Measurements from ENCODE around the gene SLC26A4. TPM values are rescaled to one million over a fixed set of nuclear protein-coding genes. Genes with fewer than 3 reads are reported as not detected.

Gene SLC26A4
- total and polyA plus RNA-seq, 9 of the 15 experiments (the other 6 are each of a cell fraction or from before 2014, with no cell fraction given) = 0.09 to 1.2 (median 0.33) TPM

DNA sequence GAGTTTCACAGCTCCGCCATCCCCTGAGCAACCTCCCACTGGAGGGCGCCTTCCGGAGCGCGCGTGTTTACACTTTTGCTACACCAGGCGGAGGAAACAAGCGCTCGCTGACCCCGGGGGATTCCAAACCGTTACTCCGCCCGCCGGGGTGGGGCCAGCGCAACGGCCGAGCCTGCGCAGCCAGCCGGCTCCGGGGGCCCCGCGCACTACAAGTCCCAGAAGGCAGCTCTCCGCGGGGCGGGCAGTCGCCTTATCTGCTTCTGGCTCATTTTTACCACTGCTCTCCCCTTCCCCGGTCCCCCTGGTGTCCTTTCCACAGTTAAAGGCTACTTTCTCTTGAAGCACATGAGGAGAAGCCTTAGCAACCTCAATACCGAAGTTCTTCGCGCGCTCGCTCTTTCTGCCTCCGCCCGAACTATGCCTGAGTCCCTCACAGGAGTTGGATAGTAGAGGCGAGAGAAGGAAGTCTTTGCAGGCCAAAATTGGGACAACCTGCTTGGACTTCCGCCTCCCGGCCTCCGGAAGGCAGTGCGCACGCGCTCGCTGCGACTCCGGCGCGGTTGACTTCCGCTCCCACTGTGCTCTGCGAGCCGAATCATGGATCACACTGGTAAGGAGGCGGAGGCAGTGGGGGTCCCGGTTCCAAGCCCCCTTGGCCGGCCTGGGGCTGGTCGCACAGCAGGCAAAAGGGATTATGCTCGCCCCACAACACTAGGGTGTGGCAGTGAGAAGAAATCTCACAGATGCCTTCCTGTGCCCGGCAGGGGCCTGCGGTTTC, 83.1 kb downstream of the SLC26A4 start, which contains the start of gene CBLL1 (continued):
- TF ChIP-seq, protein P1, sequence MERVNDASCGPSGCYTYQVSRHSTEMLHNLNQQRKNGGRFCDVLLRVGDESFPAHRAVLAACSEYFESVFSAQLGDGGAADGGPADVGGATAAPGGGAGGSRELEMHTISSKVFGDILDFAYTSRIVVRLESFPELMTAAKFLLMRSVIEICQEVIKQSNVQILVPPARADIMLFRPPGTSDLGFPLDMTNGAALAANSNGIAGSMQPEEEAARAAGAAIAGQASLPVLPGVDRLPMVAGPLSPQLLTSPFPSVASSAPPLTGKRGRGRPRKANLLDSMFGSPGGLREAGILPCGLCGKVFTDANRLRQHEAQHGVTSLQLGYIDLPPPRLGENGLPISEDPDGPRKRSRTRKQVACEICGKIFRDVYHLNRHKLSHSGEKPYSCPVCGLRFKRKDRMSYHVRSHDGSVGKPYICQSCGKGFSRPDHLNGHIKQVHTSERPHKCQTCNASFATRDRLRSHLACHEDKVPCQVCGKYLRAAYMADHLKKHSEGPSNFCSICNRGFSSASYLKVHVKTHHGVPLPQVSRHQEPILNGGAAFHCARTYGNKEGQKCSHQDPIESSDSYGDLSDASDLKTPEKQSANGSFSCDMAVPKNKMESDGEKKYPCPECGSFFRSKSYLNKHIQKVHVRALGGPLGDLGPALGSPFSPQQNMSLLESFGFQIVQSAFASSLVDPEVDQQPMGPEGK (CRISPR knock-in tag; IDR thresholded peaks at IDR 0.05; ENCODE audit: borderline replicate concordance) = no peak
- TF ChIP-seq FOXM1 (IDR thresholded peaks at IDR 0.05; ENCODE audit: low read depth) = peak; percentile 87
- TF ChIP-seq FOXM1 (CRISPR knock-in tag; IDR thresholded peaks at IDR 0.05; ENCODE audit: low read depth) = peak; percentile 92; the same call in 1 of the 2 replicates
- TF ChIP-seq PHTF2 (CRISPR knock-in tag; IDR thresholded peaks at IDR 0.05) = no peak
- TF ChIP-seq SUPT5H (IDR thresholded peaks at IDR 0.05) = peak; percentile 98
- no peak for TF ChIP-seq ZNF175 (CRISPR knock-in tag; IDR thresholded peaks at IDR 0.05; ENCODE audit: low read depth)
- no peak for TF ChIP-seq HSF4 (CRISPR knock-in tag; IDR thresholded peaks at IDR 0.05; ENCODE audit: borderline replicate concordance)
- peak; percentile 48 for TF ChIP-seq RBM22 (IDR thresholded peaks at IDR 0.05; ENCODE audit: low read depth, low read length, poor library complexity, severe bottlenecking)
- TF ChIP-seq E2F6 (IDR thresholded peaks at IDR 0.05; ENCODE audit: borderline replicate concordance in 1 of 2, extremely low read depth in 1 of 2, insufficient read depth in 1 of 2, insufficient read length in 1 of 2, low read depth in 1 of 2, low read length in 1 of 2, poor library complexity in 1 of 2, severe bottlenecking in 1 of 2) = peak; percentile 24 to 90
- TF ChIP-seq MCM3 (IDR thresholded peaks at IDR 0.05) = no peak
- TF ChIP-seq, protein P2, sequence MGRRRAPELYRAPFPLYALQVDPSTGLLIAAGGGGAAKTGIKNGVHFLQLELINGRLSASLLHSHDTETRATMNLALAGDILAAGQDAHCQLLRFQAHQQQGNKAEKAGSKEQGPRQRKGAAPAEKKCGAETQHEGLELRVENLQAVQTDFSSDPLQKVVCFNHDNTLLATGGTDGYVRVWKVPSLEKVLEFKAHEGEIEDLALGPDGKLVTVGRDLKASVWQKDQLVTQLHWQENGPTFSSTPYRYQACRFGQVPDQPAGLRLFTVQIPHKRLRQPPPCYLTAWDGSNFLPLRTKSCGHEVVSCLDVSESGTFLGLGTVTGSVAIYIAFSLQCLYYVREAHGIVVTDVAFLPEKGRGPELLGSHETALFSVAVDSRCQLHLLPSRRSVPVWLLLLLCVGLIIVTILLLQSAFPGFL (CRISPR knock-in tag; IDR thresholded peaks at IDR 0.05) = no peak; the same call in none of the 2 replicates
- 0 out of 2 replicates have a peak, but pooled peaks have one; percentile 60 for TF ChIP-seq ELF4 (CRISPR knock-in tag; IDR thresholded peaks at IDR 0.05)
- no peak for TF ChIP-seq ZNF551 (CRISPR knock-in tag; IDR thresholded peaks at IDR 0.05)
- TF ChIP-seq BDP1 (IDR thresholded peaks at IDR 0.05; ENCODE audit: insufficient read depth, insufficient read length) = no peak
- no peak for TF ChIP-seq ZNF655 (CRISPR knock-in tag; IDR thresholded peaks at IDR 0.05)
- TF ChIP-seq, protein P3, sequence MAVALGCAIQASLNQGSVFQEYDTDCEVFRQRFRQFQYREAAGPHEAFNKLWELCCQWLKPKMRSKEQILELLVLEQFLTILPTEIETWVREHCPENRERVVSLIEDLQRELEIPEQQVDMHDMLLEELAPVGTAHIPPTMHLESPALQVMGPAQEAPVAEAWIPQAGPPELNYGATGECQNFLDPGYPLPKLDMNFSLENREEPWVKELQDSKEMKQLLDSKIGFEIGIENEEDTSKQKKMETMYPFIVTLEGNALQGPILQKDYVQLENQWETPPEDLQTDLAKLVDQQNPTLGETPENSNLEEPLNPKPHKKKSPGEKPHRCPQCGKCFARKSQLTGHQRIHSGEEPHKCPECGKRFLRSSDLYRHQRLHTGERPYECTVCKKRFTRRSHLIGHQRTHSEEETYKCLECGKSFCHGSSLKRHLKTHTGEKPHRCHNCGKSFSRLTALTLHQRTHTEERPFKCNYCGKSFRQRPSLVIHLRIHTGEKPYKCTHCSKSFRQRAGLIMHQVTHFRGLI (CRISPR knock-in tag; IDR thresholded peaks at IDR 0.05) = 0 out of 2 replicates have a peak, but pooled peaks have one; percentile 65
- TF ChIP-seq MECOM (CRISPR knock-in tag; IDR thresholded peaks at IDR 0.05) = no peak
- TF ChIP-seq CREBBP (IDR thresholded peaks at IDR 0.05; ENCODE audit: low read depth, low read length) = no peak
